Measurements from ENCODE around the gene BZW1.

GRCh38 chr2:200810998-200811332, 745 bp upstream of the BZW1 start:
- no peak for TF ChIP-seq POLR2A (IDR thresholded peaks at IDR 0.05; ENCODE audit: low read length)
- no peak for TF ChIP-seq GATA1 (IDR thresholded peaks at IDR 0.05; ENCODE audit: low read depth, low read length)

All from erythroblast (primary cell).